ENCODE results near the gene HMGXB3. TPM values are rescaled to one million over a fixed set of nuclear protein-coding genes. Genes with fewer than 3 reads are reported as not detected.

The HMGXB3 gene
- total RNA-seq, 1 donor from 2014 or later: 23.1 TPM

DNA sequence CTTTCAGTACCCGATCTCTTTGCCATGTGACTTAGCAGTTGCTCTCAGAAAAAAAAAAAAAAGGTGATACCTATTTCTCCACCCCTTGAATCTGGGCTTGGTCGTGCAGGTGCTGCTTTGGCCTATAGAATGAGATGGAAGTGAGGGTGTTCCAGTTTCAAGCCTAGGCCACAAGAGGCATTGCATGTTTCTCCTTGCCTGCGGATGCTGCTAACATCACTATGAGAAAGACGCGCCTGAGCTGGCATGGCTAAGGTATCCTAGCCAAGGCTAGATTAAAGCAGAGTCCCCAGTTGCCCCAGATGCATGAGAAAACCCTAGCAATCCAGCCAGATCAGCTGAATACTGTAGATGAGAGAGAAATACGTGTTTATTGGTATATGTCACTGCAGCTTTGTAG, 100.5 kb downstream of the HMGXB3 start:
- H3K36me3 Mint-ChIP-seq: no peaks in the 10 kb centered on the region
- Histone ChIP-seq H3F3A (ENCODE audit: low read depth) (no peaks in the 10 kb centered on the region), H3K9me3 (ENCODE audit: low read depth) (no peaks in the 10 kb centered on the region), H3K27me3 (peaks cover 13% of the 10 kb centered on the region), H2AFZ (replicated peaks) (no peak overlapping the region), H3K36me3 (no peaks in the 10 kb centered on the region), H4K20me1 (ENCODE audit: low read depth) (no peaks in the 10 kb centered on the region), H3K79me2 (ENCODE audit: low read depth) (no peaks in the 10 kb centered on the region), H3K27ac (no peak overlapping the region), H3K4me2 (no peak overlapping the region), H3K4me1 (no peaks in the 10 kb centered on the region), H3K4me3 (no peak overlapping the region), H3K9ac (no peak overlapping the region)
- no peaks in the 10 kb centered on the region for H3K4me1 Mint-ChIP-seq
- TF ChIP-seq EZH2 (IDR thresholded peaks at IDR 0.05) (no peak), CTCF (IDR thresholded peaks at IDR 0.05) (no peak), EZH2phosphoT487 (IDR thresholded peaks at IDR 0.05) (no peak)
- no peak for DNase-seq (ENCODE audit: low spot score)
- no peaks in the 10 kb centered on the region for H3K9me3 Mint-ChIP-seq
- H3K27ac Mint-ChIP-seq: no peak overlapping the region
- H3K27me3 Mint-ChIP-seq (ENCODE audit: insufficient read depth, low read depth): peaks cover 6% of the 10 kb centered on the region
- H3K4me3 Mint-ChIP-seq: no peak overlapping the region

Small RNA genes lying within 50 kb of the gene (small RNA-seq; reads per million reads assigned to genes)
- gene RF00019: not detected

Other genes starting within 250 kb of the HMGXB3 start
- gene PDE6A, start 55.9 kb upstream of the HMGXB3 start, total RNA-seq (ENCODE audit: low replicate concordance): not detected in 2 replicates
- gene SLC26A2, start 40.0 kb upstream of the HMGXB3 start, total RNA-seq (ENCODE audit: low replicate concordance): 14.0 and 20.1 TPM in 2 replicates
- 4.1 and 4.7 TPM in 2 replicates for gene TIGD6, start 85 bp upstream of the HMGXB3 start, total RNA-seq (ENCODE audit: low replicate concordance)
- not detected in 2 replicates for gene CSF1R, start 85.8 kb downstream of the HMGXB3 start, total RNA-seq (ENCODE audit: low replicate concordance)
- 8.9 and 16.6 TPM in 2 replicates for gene PDGFRB, start 155.1 kb downstream of the HMGXB3 start, total RNA-seq (ENCODE audit: low replicate concordance)
- not detected in 2 replicates for gene CDX1, start 166.0 kb downstream of the HMGXB3 start, total RNA-seq (ENCODE audit: low replicate concordance)
- not detected in 2 replicates for gene SLC6A7, start 189.3 kb downstream of the HMGXB3 start, total RNA-seq (ENCODE audit: low replicate concordance)

Data from neural progenitor cell (in vitro differentiated cells).